Fibroblast of villous mesenchyme (primary cell): ENCODE data around the gene RFTN2. TPM values are rescaled to one million over a fixed set of nuclear protein-coding genes. Genes with fewer than 3 reads are reported as not detected.

ENCODE experiments used
- DNase-seq: peaks from one replicate; pipeline ENCODE4 v3.0.0-alpha.2; 2010; ENCODE audit warnings: low read depth
- H3K4me3 ChIP-seq: 2 replicates; pipeline ENCODE4 v1.5.1; 2011; ENCODE audit warnings: low read depth, mild to moderate bottlenecking, low read length
- small RNA-seq: library from RNA; depleted of rRNA; stranded (forward); fragments of <200 nt; gene quantifications from one replicate; pipeline ENCODE3, GENCODE V24; 2012
- total RNA-seq: library from RNA; depleted of rRNA; stranded (reverse); fragments of >200 nt; gene quantifications from 2 replicates; pipeline ENCODE4 v1.2.3, GENCODE V29; 2012
- TF ChIP-seq, protein P1 (sequence below): IDR thresholded peaks from 2 replicates; pipeline ENCODE4 v1.5.1; 2012; ENCODE audit warnings: low read depth, mild to moderate bottlenecking, low read length; ENCODE audit not compliant: insufficient read depth

The RFTN2 gene
- total RNA-seq, 1 donor = 4.7 TPM

DNA sequence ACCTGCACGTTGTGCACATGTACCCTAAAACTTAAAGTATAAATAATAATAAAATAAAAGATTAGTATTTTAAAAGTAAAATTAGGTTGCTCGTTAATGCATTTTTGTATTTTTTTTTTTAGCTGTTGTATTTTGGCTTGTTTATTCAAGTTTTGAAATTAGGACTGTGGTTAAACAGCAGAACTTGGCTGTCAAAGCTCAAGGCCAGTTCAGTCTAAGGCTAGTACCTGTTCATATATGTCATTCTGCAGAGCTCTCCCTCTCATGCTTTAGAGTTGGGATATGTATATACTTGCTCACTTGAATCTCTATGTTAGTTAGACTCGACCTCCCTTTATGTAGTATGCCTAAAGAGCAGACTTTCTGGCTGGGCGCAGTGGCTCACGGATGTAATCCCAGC lies 126.8 kb downstream of the RFTN2 start:
- no peak for DNase-seq
- TF ChIP-seq, protein P1, sequence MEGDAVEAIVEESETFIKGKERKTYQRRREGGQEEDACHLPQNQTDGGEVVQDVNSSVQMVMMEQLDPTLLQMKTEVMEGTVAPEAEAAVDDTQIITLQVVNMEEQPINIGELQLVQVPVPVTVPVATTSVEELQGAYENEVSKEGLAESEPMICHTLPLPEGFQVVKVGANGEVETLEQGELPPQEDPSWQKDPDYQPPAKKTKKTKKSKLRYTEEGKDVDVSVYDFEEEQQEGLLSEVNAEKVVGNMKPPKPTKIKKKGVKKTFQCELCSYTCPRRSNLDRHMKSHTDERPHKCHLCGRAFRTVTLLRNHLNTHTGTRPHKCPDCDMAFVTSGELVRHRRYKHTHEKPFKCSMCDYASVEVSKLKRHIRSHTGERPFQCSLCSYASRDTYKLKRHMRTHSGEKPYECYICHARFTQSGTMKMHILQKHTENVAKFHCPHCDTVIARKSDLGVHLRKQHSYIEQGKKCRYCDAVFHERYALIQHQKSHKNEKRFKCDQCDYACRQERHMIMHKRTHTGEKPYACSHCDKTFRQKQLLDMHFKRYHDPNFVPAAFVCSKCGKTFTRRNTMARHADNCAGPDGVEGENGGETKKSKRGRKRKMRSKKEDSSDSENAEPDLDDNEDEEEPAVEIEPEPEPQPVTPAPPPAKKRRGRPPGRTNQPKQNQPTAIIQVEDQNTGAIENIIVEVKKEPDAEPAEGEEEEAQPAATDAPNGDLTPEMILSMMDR = no peak

DNA sequence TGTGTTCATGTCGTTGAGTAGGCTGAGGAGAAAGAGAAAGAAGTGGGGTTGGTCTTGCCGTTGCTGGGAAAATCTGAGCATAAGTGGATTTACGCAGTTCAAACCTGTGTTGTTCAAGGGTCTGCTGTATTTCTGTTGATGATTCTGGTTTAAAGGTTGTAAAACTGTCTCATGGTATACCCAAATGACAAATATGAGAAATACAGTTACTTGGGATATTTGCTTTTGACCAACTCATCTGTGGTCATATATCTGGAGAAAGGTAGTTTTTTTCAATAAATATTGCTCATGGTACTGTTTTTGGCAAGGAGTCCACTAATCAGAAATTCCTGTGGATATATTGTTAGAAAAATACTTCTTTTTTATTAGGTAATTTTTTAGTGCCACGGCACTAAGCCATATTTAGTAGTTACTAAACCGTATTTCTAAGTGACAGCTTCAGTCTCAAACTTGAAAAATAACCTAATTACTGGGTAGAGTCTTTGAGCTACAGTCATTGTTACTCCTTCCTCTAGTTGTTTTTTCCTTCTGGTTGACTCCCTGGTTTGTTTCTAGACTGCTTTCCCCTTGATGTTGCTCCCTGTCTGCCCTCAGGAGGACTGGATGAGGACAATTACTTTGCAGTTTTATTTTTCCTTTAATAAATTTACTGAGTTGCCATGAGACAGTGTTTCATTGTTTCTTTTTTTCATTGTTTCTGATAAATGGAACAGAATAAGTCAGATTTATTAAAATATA lies 128.1 kb downstream of the RFTN2 start:
- DNase-seq = no peak
- no peak overlapping the region for H3K4me3 ChIP-seq
- TF ChIP-seq, protein P1 = no peak

More for the DNA sequence above, 126.8 kb downstream of the RFTN2 start:
- H3K4me3 ChIP-seq = no peak overlapping the region

DNA sequence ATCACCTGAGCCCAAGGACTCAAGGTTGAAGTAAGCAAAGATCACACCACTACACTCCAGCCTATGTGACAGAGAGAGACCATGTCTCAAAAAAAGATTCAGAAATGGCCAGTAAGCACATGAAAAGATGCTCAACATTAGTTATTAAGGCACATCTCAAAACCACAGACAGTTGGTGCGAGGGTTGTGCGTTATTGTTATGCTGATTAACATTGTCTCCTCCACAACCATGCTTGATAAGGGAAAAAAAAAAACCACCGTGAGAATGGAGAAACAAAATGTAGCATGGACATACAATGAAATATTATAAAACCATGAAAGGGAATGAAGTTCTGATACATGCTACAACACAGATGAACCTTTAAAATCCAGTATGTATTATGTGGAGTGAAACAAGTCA lies 132.2 kb downstream of the RFTN2 start:
- DNase-seq = no peak
- no peak overlapping the region for H3K4me3 ChIP-seq
- TF ChIP-seq, protein P1 = no peak

DNA sequence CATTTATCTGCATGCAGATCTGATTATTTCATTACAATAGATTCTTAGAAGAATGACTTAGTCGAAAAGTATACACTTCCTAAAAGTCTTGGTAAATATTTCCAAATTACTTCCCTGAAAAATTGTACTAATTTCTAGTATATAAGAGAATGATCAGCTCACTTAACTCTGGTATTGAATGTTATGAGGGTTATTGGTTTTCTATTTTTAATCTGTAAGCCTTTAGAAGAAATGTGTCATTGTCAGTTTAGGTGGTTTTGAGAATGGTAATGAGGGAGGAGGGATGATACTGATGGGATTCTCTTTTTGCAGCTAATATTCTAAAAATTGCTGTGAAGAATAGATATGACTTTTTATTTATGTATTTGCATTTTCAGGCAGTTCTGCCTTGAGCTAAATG lies 135.7 kb downstream of the RFTN2 start:
- TF ChIP-seq, protein P1 = no peak
- no peak overlapping the region for H3K4me3 ChIP-seq
- DNase-seq = no peak

DNA sequence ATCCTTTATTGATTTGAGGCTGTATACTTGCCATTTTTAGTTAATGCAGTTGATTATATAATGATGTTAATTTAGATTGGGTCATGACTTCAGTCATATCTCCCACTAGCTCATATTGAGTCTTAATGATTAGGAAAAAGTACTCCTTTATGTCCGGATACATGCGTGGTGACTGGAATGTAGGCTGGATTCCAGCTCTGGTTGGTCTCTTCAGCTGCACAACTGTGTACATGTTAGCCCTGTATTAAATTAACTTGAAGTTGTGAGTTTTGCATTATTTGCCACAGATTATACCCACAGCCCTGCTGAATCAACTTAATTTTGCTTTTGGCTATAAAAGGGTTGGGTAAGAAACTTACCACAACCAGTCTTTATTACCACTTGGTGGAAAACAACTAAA lies 137.0 kb downstream of the RFTN2 start:
- H3K4me3 ChIP-seq = no peak overlapping the region
- peak; percentile 23 for DNase-seq
- TF ChIP-seq, protein P1 = no peak

Small RNAs within 50 kb of the gene (small RNA-seq; reads per million reads assigned to genes)
- not detected for gene AC020550.1

Other genes starting within 250 kb of the RFTN2 start
- 185 and 247 TPM in 2 replicates for gene SF3B1, start 240.6 kb downstream of the RFTN2 start, total RNA-seq
- 49.0 and 69.5 TPM in 2 replicates for gene COQ10B, start 222.0 kb downstream of the RFTN2 start, total RNA-seq
- 118 and 185 TPM in 2 replicates for gene HSPD1, start 175.7 kb downstream of the RFTN2 start, total RNA-seq
- gene HSPE1, start 175.2 kb downstream of the RFTN2 start, total RNA-seq = 34.1 and 58.3 TPM in 2 replicates
- 30.3 and 44.5 TPM in 2 replicates for gene MOB4, start 159.5 kb downstream of the RFTN2 start, total RNA-seq
- gene MARS2, start 29.8 kb upstream of the RFTN2 start, total RNA-seq = 3.9 and 5.2 TPM in 2 replicates
- not detected in 2 replicates for gene BOLL, start 109.7 kb upstream of the RFTN2 start, total RNA-seq
- gene PLCL1, start 129.0 kb upstream of the RFTN2 start, total RNA-seq = 0.43 and 0.64 TPM in 2 replicates